GM10847 (cell line): ENCODE measurements around the gene EPB41L4A.

Source experiments
- POLR2A ChIP-seq: IDR thresholded peaks from 2 replicates; pipeline ENCODE4 v1.6.1; 2011; ENCODE audit not compliant: insufficient read length; ENCODE audit errors: extremely low read depth

The EPB41L4A gene

DNA sequence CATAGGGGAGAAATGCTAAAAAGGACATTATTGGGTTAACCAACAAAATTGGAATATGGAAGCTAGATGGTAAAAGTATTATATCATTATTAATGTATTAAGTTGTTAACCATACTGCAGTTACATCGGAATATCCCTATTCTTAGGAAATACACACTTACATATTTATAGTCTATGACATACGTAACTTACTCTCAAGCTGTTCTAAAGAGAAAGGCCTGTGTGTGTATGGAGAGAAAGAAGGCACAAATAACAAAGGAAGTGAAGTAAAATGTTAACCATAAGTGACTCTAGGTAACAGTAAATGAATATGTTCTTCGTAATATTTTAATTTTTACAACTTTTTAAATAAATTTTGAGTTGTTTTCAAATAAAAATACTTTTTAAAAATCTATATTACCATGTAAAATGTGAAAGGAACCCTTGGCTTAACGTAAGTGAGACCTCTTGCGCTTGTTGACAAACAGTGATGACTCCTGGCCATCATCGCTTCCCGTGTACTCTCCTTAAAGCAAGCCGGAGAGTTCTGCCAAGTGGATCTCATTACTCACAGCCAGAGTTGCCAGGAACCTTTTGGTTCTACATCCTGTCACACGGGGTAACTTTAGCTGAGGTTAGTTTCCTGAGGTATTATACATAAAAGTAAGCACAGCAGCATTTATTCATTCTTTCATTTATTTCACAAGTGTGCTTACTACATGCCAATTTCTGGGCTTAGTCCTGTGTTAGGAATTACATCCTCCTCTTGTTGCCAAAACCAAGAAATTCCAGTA lies 165.4 kb downstream of the EPB41L4A start:
- TF ChIP-seq POLR2A: no peak

DNA sequence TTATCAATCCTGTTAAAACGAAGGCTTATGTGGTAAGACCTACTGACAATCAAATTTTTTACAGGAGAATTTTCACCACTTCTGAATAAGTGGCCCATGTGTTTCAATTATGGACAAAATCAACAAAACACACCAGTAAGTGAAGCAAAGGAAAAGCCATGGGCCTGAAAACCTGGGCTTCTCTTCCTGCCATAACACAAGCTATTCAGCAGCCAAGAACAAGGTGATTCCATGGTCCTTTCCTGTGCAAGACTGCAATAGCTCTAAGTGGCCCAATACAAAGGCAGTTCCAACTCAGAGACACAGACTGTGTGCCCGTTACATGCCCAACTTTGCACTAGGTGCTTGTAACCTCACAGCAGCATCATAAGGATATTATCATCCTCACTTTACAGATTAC lies 168.5 kb downstream of the EPB41L4A start:
- no peak for TF ChIP-seq POLR2A

DNA sequence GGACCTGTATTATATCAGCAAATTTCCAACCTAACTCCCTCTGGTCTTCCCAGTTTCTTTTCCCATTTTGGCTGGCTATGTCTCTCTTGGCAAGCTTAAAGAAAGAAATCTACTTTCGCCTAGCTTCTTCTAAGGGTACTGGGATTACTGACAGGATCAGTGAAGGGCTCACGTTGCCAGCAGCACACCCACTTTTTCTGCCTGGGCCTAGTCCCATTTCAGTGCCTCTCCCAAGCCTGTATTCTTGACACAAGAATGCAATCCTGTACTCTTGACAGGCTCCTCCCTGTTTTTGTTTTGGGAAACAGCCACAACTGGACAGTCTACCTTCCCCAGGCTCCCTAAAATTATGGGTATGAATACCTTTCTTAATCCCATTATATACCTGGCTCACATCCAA lies 170.5 kb downstream of the EPB41L4A start:
- TF ChIP-seq POLR2A: no peak

DNA sequence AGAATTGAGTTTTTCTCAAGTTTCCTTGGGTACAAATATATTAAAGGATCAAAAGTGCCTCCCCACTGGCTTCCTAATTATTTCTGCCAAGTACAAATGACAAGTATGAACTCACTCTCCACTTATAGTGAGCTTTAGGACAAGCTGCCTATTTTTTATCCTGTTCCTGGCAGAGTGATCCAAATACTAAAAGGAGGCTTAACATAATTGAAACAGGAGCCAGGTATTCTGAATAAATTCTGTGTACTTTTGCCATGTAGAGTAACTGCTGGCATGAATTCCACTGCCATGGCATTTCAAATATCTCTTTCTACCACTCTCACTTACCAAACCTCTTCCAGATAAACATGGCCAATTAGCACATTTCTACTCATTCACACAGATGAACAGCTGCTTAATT lies 171.1 kb downstream of the EPB41L4A start:
- no peak for TF ChIP-seq POLR2A

DNA sequence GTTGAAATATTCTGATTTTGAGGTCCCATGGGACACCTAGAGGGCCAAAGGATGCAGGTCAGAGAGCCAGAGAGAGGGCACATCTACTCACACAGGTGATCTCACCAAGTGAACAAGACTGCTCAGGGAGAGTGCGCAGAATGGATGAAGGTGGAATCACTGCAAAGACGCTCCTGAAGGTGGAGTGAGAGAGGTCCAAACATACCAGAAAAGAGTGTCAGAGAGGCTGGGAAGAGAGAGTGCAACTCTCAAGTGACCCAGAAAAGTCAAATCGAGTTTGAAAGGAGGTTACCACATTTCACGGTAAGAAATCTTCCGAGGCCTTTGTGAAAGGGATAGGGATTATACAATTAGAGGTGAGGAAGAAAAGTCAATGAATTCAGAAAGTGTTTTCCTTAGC lies 173.4 kb downstream of the EPB41L4A start:
- TF ChIP-seq POLR2A: no peak

DNA sequence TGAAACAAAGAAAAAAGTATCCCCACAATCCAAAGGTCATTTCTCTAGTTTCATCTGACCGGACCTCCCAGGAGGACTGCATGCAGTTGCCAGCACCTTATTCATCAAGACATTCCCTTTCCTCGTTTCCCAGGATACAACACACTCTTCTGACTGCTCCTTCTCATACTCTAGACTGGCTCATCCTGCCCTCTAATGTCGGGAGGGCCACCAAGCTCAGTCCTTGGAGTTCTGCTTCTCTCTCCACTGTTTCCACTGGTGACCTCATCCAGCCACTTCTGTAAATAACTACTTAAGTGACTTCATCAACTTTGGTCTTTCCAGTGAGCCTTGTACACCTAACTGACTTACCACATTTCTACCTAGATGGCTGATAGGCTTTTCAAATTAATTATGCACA lies 179.1 kb downstream of the EPB41L4A start:
- no peak for TF ChIP-seq POLR2A

DNA sequence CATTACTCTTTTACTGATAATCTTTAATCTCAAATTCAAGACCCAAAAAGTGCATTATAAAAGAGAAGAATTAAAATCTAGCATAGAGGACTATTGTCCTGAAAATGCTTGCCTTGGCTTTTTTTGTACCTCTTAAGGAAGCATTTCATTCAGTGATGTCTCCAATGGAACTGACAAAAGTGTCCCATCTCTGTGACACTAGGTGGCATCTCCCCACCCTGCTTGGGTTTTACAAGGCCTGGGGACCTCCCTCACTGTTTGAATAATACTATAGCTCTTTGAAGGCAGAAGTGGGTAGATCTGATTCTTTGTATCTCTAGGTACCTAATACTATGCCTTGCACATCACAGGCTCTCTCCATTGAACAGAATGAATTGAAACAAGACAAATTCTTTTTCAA lies 180.6 kb downstream of the EPB41L4A start:
- TF ChIP-seq POLR2A: no peak

DNA sequence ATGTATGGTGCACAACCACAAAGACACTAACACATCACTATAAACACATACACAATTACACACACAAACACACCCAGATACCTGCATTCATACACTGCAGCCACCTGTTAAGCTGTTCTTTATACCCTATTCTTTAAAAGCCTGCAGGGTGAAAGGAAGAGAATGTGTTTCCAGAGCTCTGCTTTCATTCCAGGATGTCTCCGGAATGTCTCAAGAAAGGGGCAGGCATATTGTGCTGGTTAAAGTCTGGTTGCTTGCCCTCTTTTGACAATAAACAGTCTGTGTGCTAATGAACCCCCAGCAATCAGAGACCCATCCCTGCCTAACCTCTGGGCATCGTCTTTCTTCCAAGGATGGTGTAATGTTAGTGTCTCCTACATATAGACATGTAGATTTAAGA lies 181.6 kb downstream of the EPB41L4A start:
- TF ChIP-seq POLR2A: no peak

DNA sequence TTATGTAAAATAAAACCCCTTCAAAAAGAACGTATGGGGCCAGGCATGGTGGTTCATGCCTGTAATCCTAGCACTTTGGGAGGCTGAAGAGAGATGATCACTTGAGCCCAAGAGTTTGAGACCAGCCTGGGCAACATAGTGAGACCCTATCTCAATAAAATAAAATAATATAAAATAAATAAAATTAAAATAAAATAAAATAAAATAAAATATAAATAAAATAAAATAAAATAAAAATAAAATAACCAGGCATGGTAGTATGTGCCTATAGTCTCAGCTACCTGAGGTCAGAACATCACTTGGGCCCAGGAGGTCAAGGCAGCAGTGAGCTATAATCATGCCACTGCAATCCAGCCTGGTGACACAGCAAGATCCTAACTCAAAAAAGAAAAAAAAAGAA lies 185.1 kb downstream of the EPB41L4A start:
- no peak for TF ChIP-seq POLR2A

DNA sequence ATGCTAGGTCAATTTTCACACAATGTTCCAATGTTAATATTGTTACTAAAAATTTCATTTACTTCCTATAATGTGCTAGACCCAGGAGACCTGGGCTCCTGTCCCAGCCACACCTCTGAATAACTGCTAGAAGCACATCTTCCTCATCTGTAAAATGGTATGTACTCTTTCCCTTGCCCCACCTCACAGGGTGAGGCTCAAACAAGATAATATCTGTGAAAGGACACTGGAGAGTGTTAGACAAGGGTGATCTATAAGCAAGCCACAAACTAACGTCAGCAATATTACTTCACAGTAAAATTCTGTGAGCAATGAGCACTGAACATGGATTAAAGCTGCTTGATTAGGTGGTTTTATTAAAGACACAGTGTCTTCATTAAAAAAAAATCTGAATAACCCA lies 186.4 kb downstream of the EPB41L4A start:
- no peak for TF ChIP-seq POLR2A

DNA sequence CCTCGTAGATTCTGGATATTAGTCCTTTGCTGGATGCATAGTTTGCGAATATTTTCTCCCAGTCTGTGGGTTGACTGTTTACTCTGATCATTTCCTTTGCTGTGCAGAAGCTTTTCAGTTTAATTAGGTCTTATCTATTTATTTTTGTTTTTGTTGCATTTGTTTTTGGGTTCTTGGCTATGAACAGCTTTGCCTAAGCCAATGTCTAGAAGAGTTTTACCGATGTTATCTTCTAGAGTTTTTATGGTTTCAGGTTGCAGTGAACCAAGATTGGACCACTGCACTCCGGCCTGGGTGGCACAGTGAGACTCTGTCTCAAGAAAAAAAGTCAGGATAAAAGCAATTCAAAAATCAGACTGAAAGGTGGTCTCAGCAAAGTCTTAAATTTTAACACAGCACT lies 188.5 kb downstream of the EPB41L4A start:
- TF ChIP-seq POLR2A: no peak

DNA sequence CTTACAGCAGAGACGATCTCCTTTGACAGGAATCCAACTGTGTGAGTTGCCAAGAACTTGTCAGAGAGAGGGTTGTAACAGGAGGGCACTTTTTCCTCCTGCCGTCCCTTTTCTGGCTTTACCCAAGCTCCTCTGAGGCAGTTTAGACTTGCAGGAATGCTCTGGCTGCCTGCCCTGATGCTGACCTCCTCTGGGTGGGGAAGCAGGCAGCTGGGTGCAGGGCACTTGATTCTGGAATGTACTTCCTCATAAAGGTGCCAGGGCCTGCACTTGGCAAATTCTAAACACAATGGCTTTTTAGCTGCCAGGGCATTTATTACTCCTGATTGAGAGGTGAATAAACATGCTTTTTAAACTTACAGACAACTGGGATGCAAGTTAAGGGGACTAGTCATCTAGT lies 190.4 kb downstream of the EPB41L4A start:
- TF ChIP-seq POLR2A: no peak

DNA sequence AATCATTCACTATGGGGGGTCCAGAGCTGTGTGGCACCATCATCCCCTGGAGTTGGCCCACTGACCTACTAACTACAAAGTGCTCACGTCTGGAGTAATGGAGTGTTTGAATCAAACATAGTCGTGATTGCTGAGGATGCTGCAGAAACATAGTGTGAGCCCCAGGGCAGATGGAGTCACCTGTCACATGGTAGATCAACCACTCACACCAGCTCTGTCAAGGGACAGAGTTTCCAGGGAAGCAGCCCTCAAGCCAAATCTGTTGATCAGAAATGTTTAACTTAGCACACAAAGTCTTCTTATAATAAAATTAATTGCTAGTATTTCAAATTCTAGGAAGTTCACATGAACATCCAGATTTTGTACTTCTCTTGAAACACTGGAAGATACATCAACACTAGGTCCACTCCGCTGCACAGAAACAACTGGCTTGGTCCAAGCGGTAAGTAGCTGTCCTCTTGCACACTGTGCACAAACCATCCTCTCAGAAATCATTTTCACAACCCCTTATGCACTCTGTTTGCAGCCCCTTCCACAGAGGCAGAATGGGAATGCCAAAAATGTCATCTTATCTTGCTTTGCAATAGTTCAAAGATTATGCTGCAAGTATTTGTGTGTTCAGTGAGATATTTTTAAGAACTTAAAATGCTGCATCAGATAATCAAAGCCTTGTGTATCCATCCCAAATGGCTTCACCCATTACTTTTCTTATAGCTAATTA lies 191.0 kb downstream of the EPB41L4A start:
- TF ChIP-seq POLR2A: no peak

DNA sequence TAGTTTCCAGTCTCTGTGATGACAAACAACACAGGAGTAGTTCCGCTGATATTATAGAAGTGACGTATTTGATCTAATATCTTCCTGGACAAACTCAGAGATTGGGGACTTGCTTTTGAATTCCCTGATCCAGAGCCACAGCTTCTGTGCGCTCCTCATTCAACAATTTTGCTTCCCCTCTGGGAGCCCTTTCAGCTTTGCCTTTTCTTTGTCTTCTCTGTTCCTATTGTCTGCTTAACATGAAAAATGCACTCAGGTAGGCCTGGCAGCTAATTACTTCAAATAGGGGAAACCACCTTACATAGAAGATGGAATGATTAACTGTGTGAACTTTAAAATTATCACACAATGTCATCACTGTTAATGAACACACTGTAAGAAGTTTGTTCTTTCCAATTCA lies 192.9 kb downstream of the EPB41L4A start:
- no peak for TF ChIP-seq POLR2A

DNA sequence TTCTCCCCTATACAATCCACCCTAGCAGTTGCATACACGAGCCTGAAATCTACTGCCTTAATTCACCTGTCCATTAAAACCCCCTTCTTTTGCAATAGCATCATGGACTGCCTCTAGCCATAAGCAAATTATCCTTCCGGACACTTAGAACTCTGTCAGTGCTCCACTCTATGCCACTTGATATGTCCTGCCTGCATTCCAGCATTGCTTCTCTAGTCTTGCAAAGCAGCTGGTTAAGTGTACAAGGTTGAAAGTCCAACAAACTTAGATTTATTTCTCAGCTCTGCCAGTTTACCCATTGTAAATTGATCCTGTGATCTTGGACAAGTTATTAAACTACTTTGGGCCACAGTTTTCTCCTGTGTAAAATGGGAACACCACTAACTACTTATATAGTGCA lies 197.9 kb downstream of the EPB41L4A start:
- no peak for TF ChIP-seq POLR2A

DNA sequence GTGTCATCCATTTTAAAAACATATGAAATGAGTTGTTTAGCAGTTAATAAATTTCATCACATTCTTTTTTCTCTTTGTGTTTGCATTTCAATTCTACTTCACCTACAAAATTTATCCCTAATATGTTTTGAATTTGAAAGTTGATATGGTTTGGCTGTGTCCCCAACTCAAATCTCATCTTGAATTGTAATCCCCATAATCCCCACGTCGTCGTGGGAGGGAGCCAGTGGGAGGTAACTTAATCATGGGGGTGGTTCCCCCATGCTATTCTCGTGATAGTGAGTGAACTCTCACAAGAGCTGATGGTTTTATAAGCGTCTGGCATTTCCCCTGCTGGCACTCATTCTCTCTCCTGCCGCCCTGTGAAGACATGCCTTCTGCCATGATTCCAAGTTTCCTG lies 200.1 kb downstream of the EPB41L4A start:
- no peak for TF ChIP-seq POLR2A
